Prostate gland (tissue), 2 donors: Measurements from ENCODE around the gene ZNF813. TPM values are rescaled to one million over a fixed set of nuclear protein-coding genes. Genes with fewer than 3 reads are reported as not detected.
"Not testable (repeated sequence)": the region's sequence is repeated elsewhere in the genome, so short reads cannot be mapped to it uniquely, and the experiment has no call there.

Source experiments
- DNase-seq: peaks from one replicate; pipeline ENCODE4 v3.0.0-alpha.2; 2019; ENCODE audit warnings: low spot score
- H3K27ac ChIP-seq, 2 donors: fragments of 200-600 bp; sonication (generic); 2 replicates each; pipeline ENCODE4 v1.5.1; 2017 to 2019
- H3K27me3 ChIP-seq: fragments of 200-600 bp; sonication (generic); replicated peaks from 2 replicates; pipeline ENCODE4 v1.5.1; 2019; ENCODE audit not compliant: insufficient read depth
- H3K36me3 ChIP-seq, 2 donors: fragments of 200-600 bp; sonication (generic); 1 replicate in 1 of 2; 2 replicates in 1 of 2; pipeline versions ENCODE4 v1.5.1 to v1.8.1; 2017 to 2019
- H3K4me1 ChIP-seq: fragments of 200-600 bp; sonication (generic); replicated peaks from 2 replicates; pipeline ENCODE4 v1.5.1; 2019
- H3K4me3 ChIP-seq, 2 donors: fragments of 200-600 bp; sonication (generic); 2 replicates each; pipeline ENCODE4 v1.5.1; 2017 to 2019
- H3K9me3 ChIP-seq: fragments of 200-600 bp; sonication (generic); 2 replicates; pipeline ENCODE4 v1.5.1; 2017
- POLR2A ChIP-seq: fragments of 450-650 bp; IDR thresholded peaks from one replicate; pipeline ENCODE4 v1.6.1; 2016; ENCODE audit warnings: antibody characterized with exemption, mild to moderate bottlenecking
- POLR2AphosphoS5 ChIP-seq: sonication (generic); formaldehyde crosslinking; IDR thresholded peaks from one replicate; pipeline ENCODE4 v1.6.1; 2017; ENCODE audit warnings: antibody characterized with exemption
- whole genome bisulfite sequencing: methylation state at CpG from one replicate; pipeline ENCODE4 v1.1.5; 2018; 5-methylcytosine and 5-hydroxymethylcytosine counted together
- intact Hi-C: fragments of 100-400 bp; cut with DNase I; formaldehyde crosslinking; loops from one replicate; pipeline ENCODE4 v1.14.2; 2022
- total RNA-seq, 2 donors: library from RNA; depleted of rRNA; stranded (reverse); fragments of >200 nt; gene quantifications; one replicate each; pipeline ENCODE4 v1.1.0, GENCODE V29; 2016
- TF ChIP-seq, protein P1 (sequence below), 4 experiments: fragments of 200-600 bp in 2 of 4; fragments of 450-650 bp in 2 of 4; sonication (generic) in 2 of 4; IDR thresholded peaks; 1 replicate in 3 of 4; 2 replicates in 1 of 4; pipeline ENCODE4 v1.5.1; 2016 to 2019; ENCODE audit warnings: antibody characterized with exemption in 4 of 4, mild to moderate bottlenecking in 2 of 4, moderate library complexity in 2 of 4

Gene ZNF813
- total RNA-seq, 2 donors from 2014 or later = 6.8 to 9.1 TPM

DNA sequence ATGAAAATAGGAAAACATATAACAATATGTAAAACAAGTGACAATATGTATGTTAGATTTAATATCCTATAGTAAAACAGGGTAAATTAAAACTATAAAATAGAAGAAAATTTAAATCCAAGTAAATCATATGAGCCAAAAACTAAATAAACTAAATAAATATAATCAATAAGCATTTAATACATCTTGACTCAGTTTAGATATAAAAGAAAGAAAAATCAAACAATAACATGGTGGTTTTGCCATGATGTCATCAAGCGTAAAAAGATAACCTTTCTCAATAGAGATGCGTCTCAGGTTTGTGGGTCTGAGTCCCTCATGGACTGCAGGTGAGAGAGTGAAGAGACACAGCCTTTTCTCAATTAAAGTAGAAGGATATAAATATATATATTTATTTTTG is 43.8 kb downstream of the ZNF813 start:
- H3K27ac ChIP-seq = no peak overlapping the region

DNA sequence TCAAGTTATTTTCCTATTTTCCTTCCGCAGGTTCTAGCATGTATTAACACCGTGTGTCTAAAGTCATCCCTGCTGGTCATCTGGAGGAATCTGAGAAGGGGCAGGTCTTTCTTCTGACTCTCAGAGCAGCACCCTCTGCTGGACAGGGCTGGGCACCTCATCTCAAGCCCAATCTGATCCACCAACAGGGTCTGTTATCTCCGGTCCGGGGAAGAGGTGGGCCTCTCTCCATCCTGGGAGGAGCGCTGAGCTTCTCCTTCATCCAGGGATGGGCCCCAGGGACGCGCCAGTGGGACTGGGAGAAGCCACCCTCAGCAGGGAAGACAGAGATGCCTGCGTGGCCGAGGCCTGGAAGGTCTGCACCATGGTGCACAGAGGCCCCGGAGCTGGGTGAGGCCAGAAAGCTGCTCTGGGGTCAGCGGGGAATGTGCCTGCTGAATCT is 44.4 kb downstream of the ZNF813 start:
- TF ChIP-seq, protein P1, sequence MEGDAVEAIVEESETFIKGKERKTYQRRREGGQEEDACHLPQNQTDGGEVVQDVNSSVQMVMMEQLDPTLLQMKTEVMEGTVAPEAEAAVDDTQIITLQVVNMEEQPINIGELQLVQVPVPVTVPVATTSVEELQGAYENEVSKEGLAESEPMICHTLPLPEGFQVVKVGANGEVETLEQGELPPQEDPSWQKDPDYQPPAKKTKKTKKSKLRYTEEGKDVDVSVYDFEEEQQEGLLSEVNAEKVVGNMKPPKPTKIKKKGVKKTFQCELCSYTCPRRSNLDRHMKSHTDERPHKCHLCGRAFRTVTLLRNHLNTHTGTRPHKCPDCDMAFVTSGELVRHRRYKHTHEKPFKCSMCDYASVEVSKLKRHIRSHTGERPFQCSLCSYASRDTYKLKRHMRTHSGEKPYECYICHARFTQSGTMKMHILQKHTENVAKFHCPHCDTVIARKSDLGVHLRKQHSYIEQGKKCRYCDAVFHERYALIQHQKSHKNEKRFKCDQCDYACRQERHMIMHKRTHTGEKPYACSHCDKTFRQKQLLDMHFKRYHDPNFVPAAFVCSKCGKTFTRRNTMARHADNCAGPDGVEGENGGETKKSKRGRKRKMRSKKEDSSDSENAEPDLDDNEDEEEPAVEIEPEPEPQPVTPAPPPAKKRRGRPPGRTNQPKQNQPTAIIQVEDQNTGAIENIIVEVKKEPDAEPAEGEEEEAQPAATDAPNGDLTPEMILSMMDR (IDR thresholded peaks at IDR 0.05) = peak; percentile 59 to 82 (median 76)
- TF ChIP-seq POLR2A (no peak), POLR2AphosphoS5 (peak; percentile 47)
- Histone ChIP-seq H3K4me3 (no peak overlapping the region), H3K27me3 (no peaks in the 10 kb centered on the region), H3K36me3 (no peaks in the 10 kb centered on the region), H3K27ac (no peak overlapping the region), H3K4me1 (no peaks in the 10 kb centered on the region), H3K9me3 (no peaks in the 10 kb centered on the region)
- intact Hi-C loops = no loop called here
- peak; percentile 60 for DNase-seq
- 44% methylated on average over 11 of the region's 11 CpGs for WGBS

More for the DNA sequence above, 43.8 kb downstream of the ZNF813 start:
- no peak for TF ChIP-seq POLR2AphosphoS5
- TF ChIP-seq, protein P1 (IDR thresholded peaks at IDR 0.05) = no peak
- TF ChIP-seq POLR2A = no peak
- intact Hi-C loops = no loop called here
- 92% methylated on average over 2 of the region's 2 CpGs for WGBS
- H3K4me3 ChIP-seq = no peak overlapping the region
- H3K4me1 ChIP-seq = no peaks in the 10 kb centered on the region
- DNase-seq = no peak
- H3K9me3 ChIP-seq = no peaks in the 10 kb centered on the region
- no peaks in the 10 kb centered on the region for H3K36me3 ChIP-seq
- no peaks in the 10 kb centered on the region for H3K27me3 ChIP-seq

DNA sequence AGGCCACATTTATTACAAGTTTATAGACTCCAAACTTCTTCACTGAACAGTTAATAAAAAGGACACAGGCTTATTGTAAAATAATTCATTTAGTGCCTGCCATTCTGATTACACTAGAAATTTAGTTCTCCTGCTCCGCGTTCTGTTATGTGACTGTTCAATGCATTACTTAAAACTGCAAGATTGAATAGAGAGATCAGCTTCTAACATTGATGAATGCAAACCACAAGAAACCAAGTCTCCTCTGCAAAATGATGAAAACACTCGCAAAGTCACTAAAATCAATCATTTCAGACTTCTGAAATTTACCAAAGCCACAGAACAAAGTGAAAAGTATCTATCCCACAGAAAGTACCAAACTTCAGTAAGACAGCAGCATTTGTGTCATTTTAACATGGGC is 47.5 kb downstream of the ZNF813 start:
- 73% methylated on average over 3 of the region's 3 CpGs for WGBS
- H3K27ac ChIP-seq, H3K9me3 ChIP-seq, H3K4me1 ChIP-seq, H3K27me3 ChIP-seq, H3K4me3 ChIP-seq, H3K36me3 ChIP-seq, DNase-seq: not testable (repeated sequence)
- intact Hi-C loops = loop anchor here (5.0 kb wide), 1 partner anchor 88 kb away; no protein-coding TSS in a partner anchor

DNA sequence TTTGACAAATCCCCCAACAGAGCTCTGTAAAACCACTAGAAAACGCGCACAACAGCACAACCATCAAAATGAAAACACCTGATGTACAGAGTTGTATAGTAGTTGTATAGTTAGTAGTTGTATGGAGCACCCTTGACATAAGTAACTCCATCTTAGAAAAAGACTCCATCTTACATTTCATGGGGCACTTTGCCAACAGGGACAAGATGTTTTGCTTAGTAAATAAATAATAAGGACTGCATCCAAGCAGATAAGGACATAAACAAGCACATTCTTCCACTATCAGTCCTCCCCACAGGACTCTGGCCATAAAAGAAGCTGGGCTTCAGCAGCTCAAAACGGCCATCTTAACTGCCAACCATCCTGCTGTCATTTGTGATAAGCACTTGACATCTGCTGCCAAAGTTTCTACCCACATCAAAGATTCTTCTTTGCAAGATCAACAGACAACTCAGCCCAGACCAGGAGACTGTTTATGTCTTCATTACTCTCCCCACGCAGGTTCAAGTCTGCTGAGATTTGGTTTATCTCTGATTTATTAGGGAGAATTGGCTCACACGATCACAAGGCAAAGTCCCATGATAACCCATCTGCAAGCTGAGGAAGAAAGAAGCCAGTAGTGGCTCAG is 49.7 kb downstream of the ZNF813 start:
- 61% methylated on average over 5 of the region's 5 CpGs for WGBS
- H3K9me3 ChIP-seq = no peaks in the 10 kb centered on the region
- H3K27ac ChIP-seq = peak overlapping the region in 1 of 2 donors; percentile 81
- H3K36me3 ChIP-seq = no peaks in the 10 kb centered on the region
- peaks cover 7% of the 10 kb centered on the region for H3K4me1 ChIP-seq
- H3K27me3 ChIP-seq = no peaks in the 10 kb centered on the region
- H3K4me3 ChIP-seq = no peak overlapping the region
- intact Hi-C loops = loop anchor here (5.0 kb wide), 1 partner anchor 90 kb away; no protein-coding TSS in a partner anchor
- TF ChIP-seq POLR2A (no peak), POLR2AphosphoS5 (no peak)
- TF ChIP-seq, protein P1 (IDR thresholded peaks at IDR 0.05) = no peak
- no peak for DNase-seq

DNA sequence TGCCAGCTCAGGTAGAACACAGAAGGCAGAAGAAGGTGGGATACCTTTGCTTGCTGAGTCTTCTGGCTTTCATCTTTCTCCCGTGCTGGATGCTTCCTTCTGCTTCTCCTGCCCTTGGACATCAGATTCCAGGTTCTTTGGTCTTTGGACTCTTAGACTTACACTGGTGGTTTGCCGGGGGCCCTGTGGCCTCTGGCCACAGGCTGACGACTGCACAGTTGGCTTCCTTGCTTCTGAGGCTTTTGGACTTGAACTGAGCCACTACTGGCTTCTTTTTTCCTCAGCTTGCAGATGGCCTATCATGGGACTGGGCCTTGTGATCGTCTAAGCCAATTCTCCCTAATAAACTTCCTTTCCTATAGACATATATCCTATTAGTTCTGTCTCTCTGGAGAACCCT is 50.6 kb downstream of the ZNF813 start:
- TF ChIP-seq POLR2A (no peak), POLR2AphosphoS5 (no peak)
- TF ChIP-seq, protein P1 (IDR thresholded peaks at IDR 0.05) = no peak
- intact Hi-C loops = loop anchor here (5.0 kb wide), 1 partner anchor 91 kb away; no protein-coding TSS in a partner anchor
- no peaks in the 10 kb centered on the region for H3K36me3 ChIP-seq
- no peak overlapping the region for H3K4me3 ChIP-seq
- no peaks in the 10 kb centered on the region for H3K9me3 ChIP-seq
- H3K4me1 ChIP-seq = peaks cover 7% of the 10 kb centered on the region
- peak overlapping the region in 1 of 2 donors; percentile 81 for H3K27ac ChIP-seq
- no peak for DNase-seq
- WGBS = 81% methylated on average over 4 of the region's 4 CpGs
- H3K27me3 ChIP-seq = no peaks in the 10 kb centered on the region
